Measurements from ENCODE around the gene FPR3. TPM values are rescaled to one million over a fixed set of nuclear protein-coding genes. Genes with fewer than 3 reads are reported as not detected.

The FPR3 gene
- total and polyA plus RNA-seq, 2 experiments from 2014 or later: not detected

DNA sequence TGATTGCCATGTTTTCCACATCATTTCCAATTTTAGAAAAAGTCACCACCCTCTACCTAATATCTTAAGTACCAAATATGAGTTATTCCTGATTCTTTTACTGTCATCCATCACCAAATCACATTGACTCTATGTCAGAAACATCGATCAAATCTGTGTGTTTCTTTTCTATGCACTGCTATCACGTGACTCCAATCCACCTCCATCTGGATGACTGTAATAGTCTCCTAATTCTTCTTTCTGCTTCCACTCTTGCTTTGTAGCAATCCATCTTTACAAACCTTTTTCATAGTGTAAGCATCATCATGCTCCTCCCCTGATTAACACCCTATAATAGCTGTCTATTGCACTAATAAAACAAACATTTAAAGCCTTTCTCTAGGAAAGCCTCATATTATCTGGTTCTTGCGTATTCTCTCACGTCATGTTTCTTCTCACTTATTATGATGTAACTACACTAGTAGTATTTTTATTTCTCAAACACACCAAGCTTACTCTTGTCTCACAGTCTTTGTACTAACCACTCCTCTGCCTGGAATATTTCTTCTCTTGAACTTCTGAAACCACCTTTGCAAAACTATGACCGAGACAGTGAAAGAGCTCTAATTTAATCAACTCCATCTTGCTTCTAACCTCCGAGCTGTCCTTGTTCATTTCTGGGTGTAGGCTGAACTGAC, 10.7 kb upstream of the FPR3 start (continued):
- no peak for TF ChIP-seq ZNF462 (CRISPR knock-in tag; IDR thresholded peaks at IDR 0.05)
- TF ChIP-seq, protein P1, sequence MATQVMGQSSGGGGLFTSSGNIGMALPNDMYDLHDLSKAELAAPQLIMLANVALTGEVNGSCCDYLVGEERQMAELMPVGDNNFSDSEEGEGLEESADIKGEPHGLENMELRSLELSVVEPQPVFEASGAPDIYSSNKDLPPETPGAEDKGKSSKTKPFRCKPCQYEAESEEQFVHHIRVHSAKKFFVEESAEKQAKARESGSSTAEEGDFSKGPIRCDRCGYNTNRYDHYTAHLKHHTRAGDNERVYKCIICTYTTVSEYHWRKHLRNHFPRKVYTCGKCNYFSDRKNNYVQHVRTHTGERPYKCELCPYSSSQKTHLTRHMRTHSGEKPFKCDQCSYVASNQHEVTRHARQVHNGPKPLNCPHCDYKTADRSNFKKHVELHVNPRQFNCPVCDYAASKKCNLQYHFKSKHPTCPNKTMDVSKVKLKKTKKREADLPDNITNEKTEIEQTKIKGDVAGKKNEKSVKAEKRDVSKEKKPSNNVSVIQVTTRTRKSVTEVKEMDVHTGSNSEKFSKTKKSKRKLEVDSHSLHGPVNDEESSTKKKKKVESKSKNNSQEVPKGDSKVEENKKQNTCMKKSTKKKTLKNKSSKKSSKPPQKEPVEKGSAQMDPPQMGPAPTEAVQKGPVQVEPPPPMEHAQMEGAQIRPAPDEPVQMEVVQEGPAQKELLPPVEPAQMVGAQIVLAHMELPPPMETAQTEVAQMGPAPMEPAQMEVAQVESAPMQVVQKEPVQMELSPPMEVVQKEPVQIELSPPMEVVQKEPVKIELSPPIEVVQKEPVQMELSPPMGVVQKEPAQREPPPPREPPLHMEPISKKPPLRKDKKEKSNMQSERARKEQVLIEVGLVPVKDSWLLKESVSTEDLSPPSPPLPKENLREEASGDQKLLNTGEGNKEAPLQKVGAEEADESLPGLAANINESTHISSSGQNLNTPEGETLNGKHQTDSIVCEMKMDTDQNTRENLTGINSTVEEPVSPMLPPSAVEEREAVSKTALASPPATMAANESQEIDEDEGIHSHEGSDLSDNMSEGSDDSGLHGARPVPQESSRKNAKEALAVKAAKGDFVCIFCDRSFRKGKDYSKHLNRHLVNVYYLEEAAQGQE (IDR thresholded peaks at IDR 0.05; ENCODE audit: unreplicated experiment): no peak

DNA sequence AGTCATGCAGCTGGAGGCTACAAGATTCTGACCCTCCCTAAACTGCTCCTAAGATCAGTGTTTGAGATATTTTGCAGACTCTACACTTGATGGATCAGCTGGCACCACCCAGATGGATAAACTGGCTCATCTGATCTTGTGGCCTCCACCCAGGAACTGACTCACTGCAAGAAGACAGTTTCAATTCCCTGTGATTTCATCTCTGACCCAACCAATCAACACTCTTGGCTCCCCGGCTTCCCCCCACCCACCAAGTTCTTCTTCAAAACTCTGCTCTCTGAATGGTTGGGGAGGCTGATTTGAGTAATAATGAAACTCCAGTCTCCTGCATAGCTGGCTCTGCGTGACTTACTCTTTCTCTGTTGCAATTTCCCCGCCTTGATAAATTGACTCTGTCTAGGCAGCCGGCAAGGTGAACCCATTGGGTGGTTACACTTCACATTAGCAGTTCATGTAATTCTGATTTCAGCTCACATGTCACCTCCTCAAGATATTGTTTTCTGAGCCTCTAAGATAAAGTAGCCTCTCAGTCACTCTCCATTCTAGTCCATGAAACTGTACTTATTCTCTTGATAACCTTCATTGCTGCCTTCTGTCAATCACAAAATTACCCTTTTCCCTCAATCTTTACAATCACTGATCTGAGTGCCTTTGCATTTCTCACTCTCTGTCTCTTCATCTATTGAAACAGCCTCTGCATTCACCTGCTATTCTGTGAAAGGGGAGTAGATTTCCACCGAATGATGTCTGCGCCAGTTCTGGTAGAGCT, 9.9 kb upstream of the FPR3 start:
- H3K4me1 Mint-ChIP-seq: no peaks in the 10 kb centered on the region
- Histone ChIP-seq H3K9me2 (ENCODE audit: insufficient read depth) (peaks cover 4% of the 10 kb centered on the region; the same call in 1 of the 2 replicates), H3K4me1 (ENCODE audit: insufficient read depth) (no peaks in the 10 kb centered on the region), H3K79me2 (replicated peaks; ENCODE audit: insufficient read depth) (no peaks in the 10 kb centered on the region), H3K27ac (ENCODE audit: low read depth) (no peak overlapping the region), H3K4me2 (no peak overlapping the region), H4K20me1 (replicated peaks; ENCODE audit: insufficient read depth) (no peaks in the 10 kb centered on the region), H3K36me3 (ENCODE audit: insufficient read depth) (no peaks in the 10 kb centered on the region), H3K4me3 (no peak overlapping the region), H3F3A (replicated peaks; ENCODE audit: low read depth) (no peaks in the 10 kb centered on the region), H3K27me3 (ENCODE audit: insufficient read depth) (no peaks in the 10 kb centered on the region; the same call in 1 of the 2 replicates), H2AFZ (peak overlapping the region; percentile 23; the same call in 1 of the 2 replicates)
- peaks cover 22% of the 10 kb centered on the region for H3K9me3 Mint-ChIP-seq
- H3K27ac Mint-ChIP-seq: no peak overlapping the region
- ATAC-seq (no peak), DNase-seq (ENCODE audit: low spot score) (peak; percentile 45)
- H3K36me3 Mint-ChIP-seq (ENCODE audit: low read depth): no peaks in the 10 kb centered on the region; the same call in 2 of the 3 replicates
- H3K4me3 Mint-ChIP-seq: no peak overlapping the region
- no peaks in the 10 kb centered on the region for H3K27me3 Mint-ChIP-seq (ENCODE audit: insufficient read depth, low read depth, poor library complexity)
- TF ChIP-seq ZNF114 (CRISPR knock-in tag; IDR thresholded peaks at IDR 0.05) (no peak), JUNB (IDR thresholded peaks at IDR 0.05; ENCODE audit: unreplicated experiment) (no peak), STAT1 (IDR thresholded peaks at IDR 0.05; ENCODE audit: unreplicated experiment) (no peak)
- TF ChIP-seq, protein P2, sequence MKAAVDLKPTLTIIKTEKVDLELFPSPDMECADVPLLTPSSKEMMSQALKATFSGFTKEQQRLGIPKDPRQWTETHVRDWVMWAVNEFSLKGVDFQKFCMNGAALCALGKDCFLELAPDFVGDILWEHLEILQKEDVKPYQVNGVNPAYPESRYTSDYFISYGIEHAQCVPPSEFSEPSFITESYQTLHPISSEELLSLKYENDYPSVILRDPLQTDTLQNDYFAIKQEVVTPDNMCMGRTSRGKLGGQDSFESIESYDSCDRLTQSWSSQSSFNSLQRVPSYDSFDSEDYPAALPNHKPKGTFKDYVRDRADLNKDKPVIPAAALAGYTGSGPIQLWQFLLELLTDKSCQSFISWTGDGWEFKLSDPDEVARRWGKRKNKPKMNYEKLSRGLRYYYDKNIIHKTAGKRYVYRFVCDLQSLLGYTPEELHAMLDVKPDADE (IDR thresholded peaks at IDR 0.05): no peak

All from GM23338 (cell line).